Activated T-cell treated with anti-CD3 and anti-CD28 coated beads, Interleukin-2, amount 50 U/mL, for 4 hours (primary cell): ENCODE measurements around the gene LHX1. TPM values are rescaled to one million over a fixed set of nuclear protein-coding genes. Genes with fewer than 3 reads are reported as not detected.

ENCODE experiments used
- ATAC-seq, 2 donors: fragments of 200-7000 bp; cut with Tn5 transposase; one replicate each; pipeline ENCODE4 v1.10.0; 2021
- DNase-seq: peaks from one replicate; pipeline ENCODE4 v3.0.0-alpha.2; 2020
- H3K27me3 Mint-ChIP-seq: one replicate; pipeline ENCODE4 v1.8.0; 2021; ENCODE audit warnings: low read depth, mixed read lengths
- H3K36me3 Mint-ChIP-seq: one replicate; pipeline ENCODE4 v1.8.0; 2022; ENCODE audit warnings: mixed read lengths; ENCODE audit not compliant: insufficient read depth
- H3K4me1 Mint-ChIP-seq: one replicate; pipeline ENCODE4 v1.8.0; 2021; ENCODE audit warnings: low read depth, mixed read lengths
- H3K4me3 Mint-ChIP-seq: one replicate; pipeline ENCODE4 v1.8.0; 2021; ENCODE audit warnings: mild to moderate bottlenecking, moderate library complexity, mixed read lengths
- H3K9me3 Mint-ChIP-seq: one replicate; pipeline ENCODE4 v1.8.0; 2021; ENCODE audit warnings: mixed read lengths
- total RNA-seq, 3 donors: library from RNA; stranded (reverse); gene quantifications; one replicate each; pipeline ENCODE4 v1.2.1, GENCODE V29; 2021

The LHX1 gene
- total RNA-seq, 3 donors from 2014 or later, result not detected

GRCh38 chr17:36950027-36950426 lies 12.8 kb downstream of the LHX1 start:
- Mint-ChIP-seq H3K4me3 (peak overlapping the region; percentile 98), H3K9me3 (no peaks in the 10 kb centered on the region), H3K4me1 (peaks cover 50% of the 10 kb centered on the region), H3K36me3 (peaks cover 45% of the 10 kb centered on the region), H3K27me3 (peaks cover 26% of the 10 kb centered on the region)
- no peak for ATAC-seq
- DNase-seq, result no peak

DNA sequence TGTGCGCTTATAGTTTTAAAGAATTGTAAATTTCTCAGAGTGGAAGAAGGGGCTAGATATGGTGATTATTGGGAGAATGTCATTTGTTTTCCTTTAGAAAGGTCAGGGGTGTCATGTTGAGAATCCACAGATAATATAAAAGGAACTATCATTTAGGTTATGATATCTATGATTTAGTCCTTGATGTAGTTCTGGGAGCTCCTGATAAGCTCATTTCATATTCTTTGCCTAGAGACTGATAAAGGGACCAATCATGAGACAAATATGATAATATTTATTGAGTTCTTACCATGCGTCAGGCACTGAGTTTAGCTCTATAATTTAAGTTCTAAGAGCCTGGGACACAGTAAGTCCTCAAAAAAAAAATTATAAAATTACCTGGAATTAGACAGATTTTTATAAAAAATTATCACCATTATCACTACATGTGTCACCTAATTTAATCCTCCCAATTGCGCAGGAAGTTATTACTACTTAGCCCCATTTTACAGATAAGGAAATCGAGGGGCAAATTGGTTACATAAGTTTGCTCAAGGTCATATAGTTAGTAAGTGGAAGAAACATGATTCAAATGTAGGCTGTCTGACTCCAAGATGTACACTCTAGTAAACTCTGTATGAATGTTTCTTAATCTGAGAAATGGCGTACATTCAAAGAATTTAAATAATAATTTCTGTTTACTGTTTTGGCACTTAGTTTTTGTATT lies 14.0 kb downstream of the LHX1 start:
- H3K27me3 Mint-ChIP-seq, result peaks cover 14% of the 10 kb centered on the region
- H3K4me3 Mint-ChIP-seq, result peak overlapping the region; percentile 98
- DNase-seq (no peak), ATAC-seq (no peak)
- no peaks in the 10 kb centered on the region for H3K9me3 Mint-ChIP-seq
- H3K36me3 Mint-ChIP-seq, result peaks cover 51% of the 10 kb centered on the region
- peaks cover 53% of the 10 kb centered on the region for H3K4me1 Mint-ChIP-seq

DNA sequence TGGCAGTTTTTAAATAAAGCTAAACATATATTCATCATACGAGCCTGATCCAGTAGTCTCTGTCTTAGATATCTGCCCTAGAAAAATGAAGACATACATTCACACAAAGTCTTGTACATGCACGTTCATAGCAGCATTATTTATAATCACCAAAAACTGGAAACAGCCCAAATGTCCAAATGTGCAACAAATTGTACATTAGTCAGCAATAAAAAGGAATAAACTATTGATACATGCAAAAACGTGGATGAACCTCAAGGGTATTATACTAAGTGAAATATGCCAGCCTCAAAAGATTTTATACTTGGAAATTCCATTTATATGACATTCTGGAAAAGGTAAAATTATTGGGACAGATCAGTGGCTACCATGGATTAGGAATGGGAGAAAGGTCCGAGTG lies 34.2 kb downstream of the LHX1 start:
- Mint-ChIP-seq H3K9me3 (no peaks in the 10 kb centered on the region), H3K4me1 (peaks cover 64% of the 10 kb centered on the region), H3K27me3 (no peaks in the 10 kb centered on the region), H3K36me3 (peaks cover 38% of the 10 kb centered on the region), H3K4me3 (no peak overlapping the region)
- no peak for DNase-seq
- ATAC-seq, result no peak

DNA sequence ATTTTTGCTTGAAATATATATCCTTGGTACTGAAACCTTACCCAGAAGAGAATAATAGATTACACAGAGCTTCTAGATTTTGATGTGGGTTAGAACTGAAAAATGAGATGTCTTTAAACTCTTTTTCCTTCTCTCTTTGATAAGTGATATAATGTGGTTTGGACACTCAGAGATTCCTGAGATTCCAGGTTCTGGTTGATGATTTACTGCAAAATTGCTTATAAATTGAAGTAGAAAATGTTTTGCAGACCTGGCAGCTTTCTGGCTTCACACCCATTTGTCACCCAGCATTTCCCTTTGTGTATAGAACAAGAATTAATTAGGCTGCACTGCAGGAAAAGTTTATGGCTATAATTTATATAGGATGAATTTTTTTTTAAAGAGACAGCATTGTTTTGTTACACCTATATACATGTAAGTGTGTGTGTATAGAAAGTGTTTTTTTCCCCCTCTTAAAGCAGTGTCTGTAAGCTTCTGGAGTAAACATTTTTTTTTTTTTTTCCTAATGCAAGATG lies 35.0 kb downstream of the LHX1 start:
- ATAC-seq, result no peak
- H3K27me3 Mint-ChIP-seq, result no peaks in the 10 kb centered on the region
- peaks cover 34% of the 10 kb centered on the region for H3K36me3 Mint-ChIP-seq
- no peak for DNase-seq
- H3K4me3 Mint-ChIP-seq, result no peak overlapping the region
- peaks cover 63% of the 10 kb centered on the region for H3K4me1 Mint-ChIP-seq
- H3K9me3 Mint-ChIP-seq, result no peaks in the 10 kb centered on the region

DNA sequence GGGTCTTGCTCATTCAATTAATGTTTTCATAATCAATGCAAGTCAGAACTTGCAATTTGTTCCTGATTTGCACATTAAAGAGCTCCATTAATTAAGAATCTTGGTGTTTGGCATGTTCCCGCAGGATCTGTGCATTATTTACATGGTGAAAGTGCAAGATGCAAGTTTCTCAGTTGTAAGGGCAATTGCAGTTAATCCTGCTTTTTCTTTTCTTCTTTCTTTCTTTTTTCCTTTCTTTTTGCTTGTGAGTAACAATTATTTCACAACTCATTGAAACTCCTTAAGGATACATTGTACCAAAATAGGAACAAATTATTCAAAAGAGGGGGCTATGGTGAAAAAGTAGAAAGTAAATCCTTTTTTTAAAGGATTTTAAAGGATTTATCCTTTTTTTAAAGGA lies 35.6 kb downstream of the LHX1 start:
- ATAC-seq (no peak), DNase-seq (no peak)
- Mint-ChIP-seq H3K36me3 (peaks cover 30% of the 10 kb centered on the region), H3K27me3 (no peaks in the 10 kb centered on the region), H3K9me3 (no peaks in the 10 kb centered on the region), H3K4me1 (peaks cover 57% of the 10 kb centered on the region), H3K4me3 (no peak overlapping the region)

- peaks cover 54% of the 10 kb centered on the region for H3K4me1 Mint-ChIP-seq
- no peak overlapping the region for H3K4me3 Mint-ChIP-seq
- H3K9me3 Mint-ChIP-seq, result no peaks in the 10 kb centered on the region
- peaks cover 19% of the 10 kb centered on the region for H3K36me3 Mint-ChIP-seq
- DNase-seq (no peak), ATAC-seq (no peak)
- H3K27me3 Mint-ChIP-seq, result no peaks in the 10 kb centered on the region
Observed at GRCh38 chr17:36975922-36976515, 38.7 kb downstream of the LHX1 start.

DNA sequence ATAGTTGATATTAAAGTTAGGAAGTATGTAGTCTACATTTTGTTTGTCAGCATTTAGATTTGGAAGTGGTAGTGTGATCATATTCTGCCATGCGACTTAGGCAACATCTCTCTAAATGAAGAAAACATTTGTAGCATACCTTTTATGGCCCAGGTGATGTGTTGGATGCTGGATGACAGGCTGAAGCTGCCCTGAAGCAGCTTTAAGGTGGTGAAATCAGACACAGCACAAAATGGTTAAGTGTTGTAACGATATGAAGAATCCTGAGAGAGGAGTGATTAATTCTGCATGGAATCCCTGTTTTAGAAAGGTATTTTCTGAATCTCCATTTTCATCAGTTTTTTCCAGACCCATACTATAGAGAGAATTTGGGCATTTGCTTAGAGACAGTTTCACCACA lies 39.8 kb downstream of the LHX1 start:
- H3K36me3 Mint-ChIP-seq, result peaks cover 25% of the 10 kb centered on the region
- H3K9me3 Mint-ChIP-seq, result no peaks in the 10 kb centered on the region
- DNase-seq, result no peak
- peaks cover 47% of the 10 kb centered on the region for H3K4me1 Mint-ChIP-seq
- ATAC-seq, result no peak
- H3K27me3 Mint-ChIP-seq, result no peaks in the 10 kb centered on the region
- no peak overlapping the region for H3K4me3 Mint-ChIP-seq

DNA sequence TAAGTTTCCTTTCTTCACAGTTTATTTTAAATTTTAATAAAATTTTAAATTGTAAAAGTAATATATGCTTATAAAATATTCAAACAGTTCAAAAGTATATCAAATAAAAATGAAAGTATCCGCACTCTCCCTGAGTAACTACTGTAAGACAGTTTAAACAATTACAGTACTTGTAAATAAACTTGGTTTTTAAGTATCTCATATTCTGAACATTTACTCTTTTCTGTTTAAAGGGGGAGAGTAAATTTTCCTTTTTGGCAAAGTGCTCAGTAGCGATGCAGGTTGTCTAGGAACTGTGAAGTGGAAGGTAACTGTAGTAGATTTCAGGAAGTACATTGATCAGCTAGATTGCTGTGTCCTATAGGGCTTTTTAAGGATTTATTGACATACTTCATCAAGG lies 40.3 kb downstream of the LHX1 start:
- no peak overlapping the region for H3K4me3 Mint-ChIP-seq
- H3K36me3 Mint-ChIP-seq, result peaks cover 27% of the 10 kb centered on the region
- no peaks in the 10 kb centered on the region for H3K9me3 Mint-ChIP-seq
- DNase-seq, result no peak
- peaks cover 44% of the 10 kb centered on the region for H3K4me1 Mint-ChIP-seq
- no peak for ATAC-seq
- no peaks in the 10 kb centered on the region for H3K27me3 Mint-ChIP-seq

GRCh38 chr17:36978810-36979564 lies 41.7 kb downstream of the LHX1 start:
- DNase-seq (no peak), ATAC-seq (no peak)
- H3K4me1 Mint-ChIP-seq, result peaks cover 36% of the 10 kb centered on the region
- H3K9me3 Mint-ChIP-seq, result no peaks in the 10 kb centered on the region
- peaks cover 29% of the 10 kb centered on the region for H3K36me3 Mint-ChIP-seq
- H3K4me3 Mint-ChIP-seq, result no peak overlapping the region
- no peaks in the 10 kb centered on the region for H3K27me3 Mint-ChIP-seq

DNA sequence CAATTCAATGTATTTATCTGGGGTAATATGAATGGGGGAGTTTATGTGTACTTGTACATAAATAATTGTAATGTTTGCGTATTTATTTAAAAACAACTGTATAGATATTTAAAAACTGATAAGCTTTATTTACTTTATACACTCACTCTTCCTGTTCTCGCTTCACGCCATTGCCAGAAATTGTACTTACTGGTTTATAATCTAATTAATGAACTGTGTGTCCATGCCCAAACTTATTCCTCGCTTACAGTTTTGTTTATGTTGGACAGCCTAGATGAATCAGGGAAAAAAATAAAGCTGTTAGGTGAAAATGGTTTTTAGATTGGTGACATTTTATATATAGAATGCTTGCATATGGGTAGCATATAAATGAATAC lies 42.3 kb downstream of the LHX1 start:
- Mint-ChIP-seq H3K9me3 (no peaks in the 10 kb centered on the region), H3K4me1 (peaks cover 35% of the 10 kb centered on the region), H3K4me3 (no peak overlapping the region), H3K36me3 (peaks cover 34% of the 10 kb centered on the region), H3K27me3 (no peaks in the 10 kb centered on the region)
- ATAC-seq (no peak), DNase-seq (no peak)

- DNase-seq, result no peak
- ATAC-seq, result no peak
- H3K4me3 Mint-ChIP-seq, result no peak overlapping the region
- no peaks in the 10 kb centered on the region for H3K27me3 Mint-ChIP-seq
- H3K36me3 Mint-ChIP-seq, result peaks cover 34% of the 10 kb centered on the region
- no peaks in the 10 kb centered on the region for H3K9me3 Mint-ChIP-seq
- peaks cover 32% of the 10 kb centered on the region for H3K4me1 Mint-ChIP-seq
Observed at GRCh38 chr17:36980280-36980761, 43.0 kb downstream of the LHX1 start.

DNA sequence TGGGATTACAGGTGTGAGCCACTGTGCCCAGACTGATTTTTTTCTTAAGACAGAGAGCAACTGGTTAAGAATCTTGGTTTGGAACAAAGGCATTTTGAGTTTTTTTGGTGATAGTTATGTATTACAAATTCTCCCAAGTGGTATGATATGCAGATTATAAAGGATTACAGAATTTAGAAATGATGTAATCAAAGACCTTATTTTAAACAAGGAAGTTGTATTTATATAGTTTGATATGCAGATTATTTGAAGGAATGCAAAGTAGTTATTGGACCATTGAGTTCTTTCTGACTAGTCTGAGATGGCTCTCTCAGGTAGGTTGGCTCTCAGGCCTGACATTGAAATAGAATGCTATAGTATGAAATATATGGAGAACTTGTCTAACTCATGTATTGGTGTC lies 46.3 kb downstream of the LHX1 start:
- no peak for DNase-seq
- Mint-ChIP-seq H3K4me3 (no peak overlapping the region), H3K27me3 (no peaks in the 10 kb centered on the region), H3K36me3 (peaks cover 46% of the 10 kb centered on the region), H3K4me1 (peaks cover 15% of the 10 kb centered on the region), H3K9me3 (no peaks in the 10 kb centered on the region)
- no peak for ATAC-seq

DNA sequence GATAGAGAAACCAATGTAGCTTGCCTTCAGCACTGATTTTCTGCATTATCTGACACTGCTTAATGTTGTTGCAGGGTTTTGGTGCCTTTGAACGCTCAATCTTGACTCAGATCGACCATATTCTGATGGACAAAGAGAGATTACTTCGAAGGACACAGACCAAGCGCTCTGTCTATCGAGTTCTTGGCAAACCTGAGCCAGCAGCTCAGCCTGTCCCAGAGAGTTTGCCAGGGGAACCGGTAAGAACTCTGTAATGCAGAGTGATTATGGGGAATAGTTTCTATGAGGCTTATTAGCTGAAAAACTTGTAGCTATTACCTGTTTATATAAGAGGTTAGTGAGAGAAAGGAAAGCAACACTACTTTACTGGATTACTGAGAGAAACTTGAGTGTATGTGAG lies 51.9 kb downstream of the LHX1 start:
- no peaks in the 10 kb centered on the region for H3K27me3 Mint-ChIP-seq
- H3K4me3 Mint-ChIP-seq, result no peak overlapping the region
- H3K9me3 Mint-ChIP-seq, result no peaks in the 10 kb centered on the region
- peaks cover 48% of the 10 kb centered on the region for H3K36me3 Mint-ChIP-seq
- DNase-seq (no peak), ATAC-seq (no peak)
- H3K4me1 Mint-ChIP-seq, result no peaks in the 10 kb centered on the region

GRCh38 chr17:36992701-36993100 lies 55.4 kb downstream of the LHX1 start:
- Mint-ChIP-seq H3K4me1 (no peaks in the 10 kb centered on the region), H3K4me3 (no peak overlapping the region), H3K36me3 (peaks cover 58% of the 10 kb centered on the region), H3K9me3 (peaks cover under 1% of the 10 kb centered on the region), H3K27me3 (no peaks in the 10 kb centered on the region)
- no peak for DNase-seq
- no peak for ATAC-seq
